GM12878 (cell line): ENCODE data around the gene KCNK1. TPM values are rescaled to one million over a fixed set of nuclear protein-coding genes. Genes with fewer than 3 reads are reported as not detected.

Experiments
- ATAC-seq: fragments of 200-7000 bp; cut with Tn5 transposase; 3 replicates; pipeline ENCODE4 v1.9.1; 2020; ENCODE audit warnings: mild to moderate bottlenecking, moderate library complexity
- BruUV-seq: library from RNA; stranded (reverse); fragments of 400-500 nt; replicated peaks from 2 replicates; lab custom pipeline; 2021; lab: Mats Ljungman, UMichigan
- CTCF ChIA-PET: fragments of 300-600 bp; sonication (Branson Sonifier 250); formaldehyde crosslinking; extraction: SDS; loops from one replicate; lab custom pipeline; 2021; ENCODE audit warnings: inconsistent platforms; lab: Yijun Ruan, JAX
- POLR2A ChIA-PET: fragments of 350-600 bp; formaldehyde crosslinking; extraction: SDS; loops from one replicate; lab custom pipeline; 2021; ENCODE audit warnings: inconsistent platforms; lab: Charles Lee
- RAD21 ChIA-PET: fragments of 300-600 bp; sonication (Branson Sonifier 250); formaldehyde crosslinking; loops from one replicate; lab custom pipeline; 2023; ENCODE audit warnings: antibody characterized with exemption; ENCODE audit not compliant: unreplicated experiment; lab: Charles Lee
- SMC1A ChIA-PET: fragments of 300-600 bp; sonication (Branson Sonifier 250); formaldehyde crosslinking; loops from one replicate; lab custom pipeline; 2023; ENCODE audit not compliant: unreplicated experiment, uncharacterized antibody; lab: Charles Lee
- DNase-seq: peaks from one replicate; pipeline ENCODE4 v3.0.0-alpha.2; 2011; ENCODE audit warnings: low read depth, low spot score
- FAIRE-seq: peaks from 3 replicates; lab custom pipeline; 2011; peaks lifted over from hg19 to GRCh38; lab: Jason Lieb, UNC
- H2AFZ ChIP-seq: 2 replicates; pipeline ENCODE4 v1.6.0; 2011; ENCODE audit warnings: low read depth, low read length, control low read depth; ENCODE audit not compliant: control insufficient read depth
- H3K27ac ChIP-seq: 2 replicates; pipeline ENCODE4 v1.5.1; 2011; ENCODE audit warnings: control low read depth; ENCODE audit not compliant: control insufficient read depth, insufficient read depth
- H3K27me3 ChIP-seq, 2 experiments: replicated peaks in 1 of 2; 2 replicates each; pipeline versions ENCODE4 v1.6.0 to v1.6.1; 2011; ENCODE audit warnings: low read length in 1 of 2; ENCODE audit not compliant: control insufficient read depth in 2 of 2, insufficient read depth in 2 of 2
- H3K36me3 ChIP-seq, 2 experiments: 2 replicates each; pipeline ENCODE4 v1.5.1; 2011; ENCODE audit warnings: low read length in 1 of 2; ENCODE audit not compliant: control insufficient read depth in 2 of 2, insufficient read depth in 2 of 2
- H3K4me1 ChIP-seq: 2 replicates; pipeline ENCODE4 v1.6.1; 2011; ENCODE audit warnings: mild to moderate bottlenecking, low read length, moderate library complexity, mixed read lengths; ENCODE audit not compliant: control insufficient read depth, insufficient read depth
- H3K4me2 ChIP-seq: 2 replicates; pipeline ENCODE4 v1.6.0; 2011; ENCODE audit warnings: control low read depth; ENCODE audit not compliant: control insufficient read depth, insufficient read depth
- H3K4me3 ChIP-seq: fragments of 200-600 bp; sonication (generic); 2 replicates; pipeline ENCODE4 v1.5.1; 2016
- H3K79me2 ChIP-seq: 2 replicates; pipeline ENCODE4 v1.6.0; 2011; ENCODE audit warnings: low read length; ENCODE audit not compliant: control insufficient read depth, insufficient read depth
- H3K9ac ChIP-seq: 2 replicates; pipeline ENCODE4 v1.8.0; 2011; ENCODE audit warnings: low read length, control low read depth, mixed read lengths; ENCODE audit not compliant: control insufficient read depth, insufficient read depth
- H3K9me3 ChIP-seq: replicated peaks from 3 replicates; pipeline ENCODE4 v1.5.1; 2011; ENCODE audit warnings: mild to moderate bottlenecking, low read length; ENCODE audit not compliant: control insufficient read depth, insufficient read depth
- H4K20me1 ChIP-seq: 2 replicates; pipeline ENCODE4 v1.6.0; 2011; ENCODE audit not compliant: control insufficient read depth, insufficient read depth
- ASH2L ChIP-seq: fragments of 300-600, 200-600 bp; sonication (generic); IDR thresholded peaks from 2 replicates; pipeline ENCODE4 v1.6.1; 2017; ENCODE audit warnings: low read depth, mild to moderate bottlenecking, borderline replicate concordance
- BCL11A ChIP-seq: IDR thresholded peaks from 2 replicates; pipeline ENCODE4 v1.6.1; 2011; ENCODE audit warnings: low read depth, low read length
- CBFB ChIP-seq: IDR thresholded peaks from 2 replicates; pipeline ENCODE4 v1.6.1; 2016; ENCODE audit warnings: antibody characterized with exemption, low read depth
- CREB1 ChIP-seq: IDR thresholded peaks from 2 replicates; pipeline ENCODE4 v1.6.1; 2012; ENCODE audit warnings: low read depth, mild to moderate bottlenecking, inconsistent platforms
- CREM ChIP-seq: IDR thresholded peaks from 2 replicates; pipeline ENCODE4 v1.6.1; 2014; ENCODE audit warnings: antibody characterized with exemption, low read depth
- IKZF1 ChIP-seq: fragments of 450-650 bp; conservative IDR thresholded peaks from 2 replicates; pipeline ENCODE4 v1.6.1; 2017; ENCODE audit warnings: antibody characterized with exemption, mild to moderate bottlenecking
- MAX ChIP-seq: IDR thresholded peaks from 2 replicates; pipeline ENCODE4 v1.6.1; 2012; ENCODE audit warnings: low read depth, low read length, improper control_type of control experiment
- MEF2B ChIP-seq: fragments of 450-650 bp; IDR thresholded peaks from 2 replicates; pipeline ENCODE4 v1.6.1; 2018; ENCODE audit warnings: mild to moderate bottlenecking, moderate library complexity; ENCODE audit not compliant: partially characterized antibody, poor library complexity, severe bottlenecking
- NFIC ChIP-seq: IDR thresholded peaks from 2 replicates; pipeline ENCODE4 v1.6.1; 2012; ENCODE audit warnings: low read depth, mild to moderate bottlenecking, inconsistent platforms, low read length, moderate library complexity
- RAD51 ChIP-seq: fragments of 450-650 bp; IDR thresholded peaks from 2 replicates; pipeline ENCODE4 v1.6.1; 2016; ENCODE audit warnings: moderate library complexity, mild to moderate bottlenecking, inconsistent platforms
- RUNX3 ChIP-seq: IDR thresholded peaks from 2 replicates; pipeline ENCODE4 v1.6.1; 2012; ENCODE audit warnings: low read length, inconsistent platforms
- SKIL ChIP-seq: fragments of 450-650 bp; IDR thresholded peaks from 2 replicates; pipeline ENCODE4 v1.6.1; 2017; ENCODE audit warnings: mild to moderate bottlenecking, low read depth, inconsistent platforms; ENCODE audit not compliant: poor library complexity, severe bottlenecking
- SMC3 ChIP-seq: IDR thresholded peaks from 2 replicates; pipeline ENCODE4 v1.6.1; 2011; ENCODE audit warnings: low read length, improper control_type of control experiment, borderline replicate concordance
- SPI1 ChIP-seq: IDR thresholded peaks from 2 replicates; pipeline ENCODE4 v1.6.1; 2011; ENCODE audit warnings: low read depth, mild to moderate bottlenecking, low read length, moderate library complexity, borderline replicate concordance; ENCODE audit not compliant: insufficient read depth
- STAT3 ChIP-seq: IDR thresholded peaks from 2 replicates; pipeline ENCODE4 v1.6.1; 2011; ENCODE audit warnings: low read depth, low read length, improper control_type of control experiment
- ZNF592 ChIP-seq: fragments of 450-650 bp; IDR thresholded peaks from 2 replicates; pipeline ENCODE4 v1.6.1; 2017; ENCODE audit warnings: mild to moderate bottlenecking, moderate library complexity
- WGBS: methylation state at CpG from one replicate; pipeline ENCODE4 v1.1.6; 2016; ENCODE audit warnings: low lambda C conversion rate; ENCODE audit not compliant: insufficient replicate concordance, insufficient coverage; ENCODE audit errors: missing lambda C conversion rate; 5-methylcytosine and 5-hydroxymethylcytosine counted together
- in situ Hi-C: fragments of 300-500 bp; cut with MboI; formaldehyde crosslinking; loops from 9 replicates; pipeline ENCODE4 v1.14.3; 2018; ENCODE audit warnings: mixed read lengths
- intact Hi-C: fragments of 100-400 bp; cut with micrococcal nuclease; formaldehyde crosslinking; loops from one replicate; pipeline ENCODE4 v1.14.2; 2022; ENCODE audit not compliant: unreplicated experiment
- polyA plus RNA-seq, 11 experiments: library from polyadenylated mRNA; depleted of rRNA in 4 of 11; unstranded in 6 of 11; stranded (reverse) in 5 of 11; fragments of >200 nt; fragmentation: Nextera tagmentation in 4 of 11; fragmentation: Illumina TruSeq in 1 of 11; extraction: Ambion mirVana in 4 of 11; extraction: Trizol in 1 of 11; gene quantifications; 1 replicate in 1 of 11; 2 replicates in 10 of 11; pipeline versions ENCODE4 v1.2.1 to v1.2.3, GENCODE V29; 2011 to 2016; ENCODE audit warnings: inconsistent platforms in 2 of 11, missing spikeins in 2 of 11, low read depth in 1 of 11
- total RNA-seq, 4 experiments: library from RNA; depleted of rRNA in 3 of 4; stranded (reverse); fragments of >200 nt in 3 of 4; fragmentation: Illumina TruSeq in 1 of 4; extraction: Trizol in 1 of 4; gene quantifications; 2 replicates each; pipeline versions ENCODE4 v1.2.1 to v1.2.3, GENCODE V29; 2013 to 2021

Gene KCNK1
- total and polyA plus RNA-seq, 10 of the 15 experiments (the other 5 are each of a cell fraction or from before 2014, with no cell fraction given): 9.4 to 27.6 (median 15.1) TPM

GRCh38 chr1:233597489-233597901 is 16.4 kb upstream of the KCNK1 start:
- Histone ChIP-seq H3K27me3 (no peaks in the 10 kb centered on the region), H3K9me3 (no peaks in the 10 kb centered on the region), H3K9ac (no peak overlapping the region), H3K27ac (no peak overlapping the region; the same call in 1 of the 2 replicates), H3K79me2 (no peaks in the 10 kb centered on the region), H3K4me1 (peaks cover 30% of the 10 kb centered on the region), H4K20me1 (no peaks in the 10 kb centered on the region), H3K4me3 (no peak overlapping the region), H3K4me2 (peak overlapping the region; percentile 46; the same call in 1 of the 2 replicates), H3K36me3 (no peaks in the 10 kb centered on the region), H2AFZ (no peak overlapping the region)
- DNase-seq: peak; percentile 62
- peak; percentile 61 for ATAC-seq
- ChIA-PET CTCF (interaction anchor here (1.0 to 5.6 kb wide), 9 partner anchors 9 to 194 kb away, joined by 3 to 24 read pairs (median 5); no protein-coding TSS in a partner anchor), RAD21 (interaction anchor here (0.7 to 6.0 kb wide), 20 partner anchors 11 to 193 kb away, joined by 3 to 69 read pairs (median 6); partner anchors contain the start of gene KCNK1), POLR2A (interaction anchor here (0.6 to 5.3 kb wide), 10 partner anchors 11 to 647 kb away, joined by 3 to 25 read pairs (median 4); partner anchors contain the start of gene KCNK1), SMC1A (interaction anchor here (0.7 to 7.1 kb wide), 24 partner anchors 9 to 193 kb away, joined by 3 to 39 read pairs (median 4); partner anchors contain the start of gene KCNK1)
- FAIRE-seq: no peak
- WGBS: 0% methylated on average over 2 of the region's 2 CpGs
- in situ Hi-C loops: no loop called here
- intact Hi-C loops: no loop called here
- BruUV-seq: no TSS peak
- TF ChIP-seq RUNX3: peak; percentile 90
- peak; percentile 85 for TF ChIP-seq BCL11A
- TF ChIP-seq MAX: no peak
- TF ChIP-seq ZNF592: peak; percentile 16; the same call in 1 of the 2 replicates
- 0 out of 2 replicates have a peak, but pooled peaks have one; percentile 19 for TF ChIP-seq CREB1
- peak; percentile 43; the same call in 1 of the 2 replicates for TF ChIP-seq STAT3
- peak; percentile 91 for TF ChIP-seq MEF2B
- peak; percentile 61 for TF ChIP-seq SKIL
- no peak for TF ChIP-seq ASH2L
- TF ChIP-seq NFIC: peak; percentile 88; the same call in 1 of the 2 replicates
- TF ChIP-seq IKZF1: peak; percentile 73
- TF ChIP-seq CBFB: peak; percentile 77
- peak; percentile 64; the same call in 1 of the 2 replicates for TF ChIP-seq CREM
- TF ChIP-seq RAD51: peak; percentile 42; the same call in 1 of the 2 replicates
- TF ChIP-seq SPI1: no peak
- TF ChIP-seq SMC3: peak; percentile 4; the same call in 1 of the 2 replicates
